Stimulated activated CD8-positive, alpha-beta memory T cell treated with anti-CD3 and anti-CD28 coated beads, Interleukin-2, amount 100 ng/mL, for 1 hour (primary cell): ENCODE data around the gene PRDM11.

ENCODE experiments used
- DNase-seq, 2 donors: peaks; one replicate each; pipeline ENCODE4 v3.0.0-alpha.2; 2020; ENCODE audit warnings: low read depth in 2 of 2

The PRDM11 gene

DNA sequence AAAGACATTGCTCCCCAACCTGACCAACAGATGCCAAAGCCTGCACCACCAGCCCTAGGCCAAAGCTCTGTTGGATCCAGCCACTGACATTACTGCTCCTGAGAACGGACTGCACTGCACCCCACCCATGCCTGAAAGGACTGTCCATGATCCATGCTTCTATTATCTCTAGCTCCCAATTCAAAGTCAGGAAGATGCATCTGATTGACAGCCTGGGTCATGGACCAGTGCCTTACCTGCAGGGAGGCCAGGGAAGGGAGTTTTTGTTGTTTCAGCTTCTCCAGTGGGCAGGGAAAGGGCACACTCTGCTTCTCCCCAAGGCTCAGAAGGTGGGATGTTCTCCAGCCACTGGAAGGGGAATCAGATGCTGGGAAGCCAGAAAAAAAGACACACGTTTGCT lies 4.8 kb upstream of the PRDM11 start:
- DNase-seq: no peak

DNA sequence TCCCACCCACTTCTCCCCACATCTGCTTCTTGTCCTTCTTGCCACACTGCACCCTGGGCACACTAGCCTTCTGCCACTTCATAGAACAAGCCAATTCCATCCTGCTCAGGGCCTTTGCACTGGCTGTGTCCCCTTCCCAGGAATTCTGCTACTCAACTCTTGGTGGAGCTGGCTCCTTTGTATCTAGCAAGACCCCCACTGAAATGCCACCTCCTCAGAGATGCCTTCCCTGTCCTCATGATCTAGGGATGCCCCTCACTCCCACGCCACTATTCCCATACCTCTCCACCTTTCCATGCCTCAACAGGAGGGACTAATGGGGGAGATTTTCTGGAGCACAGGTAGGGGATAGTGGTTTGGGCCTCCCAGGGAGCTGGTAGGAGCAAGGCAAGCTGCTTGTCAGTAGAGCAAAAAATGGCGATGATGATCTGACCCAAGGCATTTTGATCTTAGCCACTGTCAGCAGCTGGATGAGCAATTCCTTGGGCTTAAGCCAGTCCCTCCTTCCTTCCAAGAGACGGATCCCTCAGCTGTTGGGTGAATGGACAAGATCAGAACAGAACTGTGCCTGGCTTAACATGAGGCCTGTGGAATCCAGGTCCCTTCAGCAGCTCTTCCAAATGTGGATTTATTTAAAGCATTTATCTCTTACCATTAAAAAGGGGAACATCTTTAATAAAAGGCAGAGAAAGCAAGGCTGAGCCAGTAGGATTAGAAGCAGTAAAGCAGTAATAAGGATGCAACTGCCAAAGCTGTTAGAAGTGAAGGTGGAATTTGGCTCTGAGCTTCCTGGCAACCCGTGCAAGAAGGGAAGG lies 4.0 kb upstream of the PRDM11 start:
- DNase-seq: no peak

- no peak for DNase-seq
These were observed 2.9 kb upstream of the PRDM11 start for GRCh38 chr11:45143494-45143893.

- DNase-seq: no peak
These were observed 2.0 kb upstream of the PRDM11 start for GRCh38 chr11:45144126-45145082.

DNA sequence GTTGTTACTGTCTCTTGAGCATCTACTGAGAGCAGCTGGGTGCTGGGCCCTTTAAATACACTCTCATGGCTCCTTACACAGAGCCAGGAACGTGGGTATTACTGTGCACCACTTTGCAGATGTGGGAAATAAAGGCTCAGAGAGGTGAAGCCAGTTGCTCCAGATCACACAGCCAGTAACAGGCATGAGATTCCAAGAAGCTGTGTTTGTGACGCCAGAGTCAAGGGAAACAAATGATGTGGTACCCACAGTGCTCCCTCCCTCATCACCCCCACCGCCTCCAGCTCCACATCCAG lies 1.4 kb upstream of the PRDM11 start:
- no peak for DNase-seq

DNA sequence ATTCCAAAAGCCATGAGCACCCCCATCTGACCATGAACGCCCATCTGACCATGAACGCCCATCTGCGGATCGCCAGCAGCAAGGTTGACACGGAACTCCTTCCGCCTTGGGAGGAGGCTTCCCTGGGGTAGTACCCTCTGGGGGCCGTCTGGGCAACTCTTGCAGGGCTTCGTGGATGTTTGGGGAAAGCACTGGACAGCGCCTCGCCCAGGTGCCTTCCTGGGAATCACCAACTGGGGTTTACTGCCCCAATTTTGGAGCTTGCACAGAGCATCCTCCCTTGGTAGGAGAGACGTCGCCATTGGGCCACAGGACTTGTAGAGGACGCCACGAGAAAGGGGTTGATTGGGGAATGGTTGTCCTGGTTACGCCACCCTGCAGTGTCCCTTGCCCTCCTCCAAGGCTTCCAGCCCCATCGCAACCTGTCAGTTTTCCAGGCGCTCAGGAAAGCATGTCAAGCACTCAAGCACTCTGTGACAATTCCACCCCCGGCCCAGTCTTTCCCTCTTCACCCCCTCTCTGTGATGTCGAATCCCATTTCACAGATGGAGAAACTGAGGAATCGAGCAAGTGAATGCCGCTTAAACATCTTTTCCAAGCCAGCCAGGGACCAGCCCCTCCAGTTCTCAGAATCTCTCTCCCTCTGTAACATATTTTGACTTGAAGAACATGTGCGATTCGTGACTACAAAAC lies 914 bp upstream of the PRDM11 start:
- no peak for DNase-seq

DNA sequence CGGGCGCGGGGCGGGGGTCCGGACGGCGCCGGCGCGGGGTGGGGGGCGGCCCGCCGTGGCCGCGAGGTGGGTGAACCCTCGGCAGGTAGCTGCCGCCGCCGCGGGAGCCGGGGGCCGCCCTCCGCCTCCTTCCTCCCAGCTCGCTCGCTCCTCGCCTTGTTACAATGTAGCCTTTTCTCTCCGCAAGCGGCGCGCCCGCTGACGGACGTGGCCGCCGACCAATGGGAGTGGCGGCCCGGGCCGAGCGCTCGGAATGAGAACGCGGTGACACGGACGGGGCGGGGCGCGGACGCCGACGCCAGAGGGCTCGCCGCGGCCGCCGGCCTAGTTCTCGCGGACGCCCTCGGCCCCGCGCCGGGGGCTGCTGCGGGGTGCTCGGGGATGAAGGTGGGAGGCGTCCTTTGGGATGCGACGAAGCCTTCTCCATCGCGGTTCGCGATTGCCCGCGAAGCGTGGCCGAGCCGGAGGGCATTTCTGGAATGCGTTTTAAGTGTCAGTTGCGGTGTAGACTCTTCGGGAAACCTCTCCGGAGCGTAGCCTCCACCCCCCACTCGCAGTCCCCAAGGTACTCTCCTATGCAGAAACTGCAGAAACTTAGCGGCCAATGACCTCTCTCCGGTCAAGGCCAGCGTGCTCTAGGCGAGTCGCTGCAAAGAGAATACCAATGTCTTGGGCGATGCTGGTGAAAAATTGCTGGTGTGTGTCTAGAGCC lies 734 bp downstream of the PRDM11 start:
- DNase-seq: peak; percentile 85 to 88

DNA sequence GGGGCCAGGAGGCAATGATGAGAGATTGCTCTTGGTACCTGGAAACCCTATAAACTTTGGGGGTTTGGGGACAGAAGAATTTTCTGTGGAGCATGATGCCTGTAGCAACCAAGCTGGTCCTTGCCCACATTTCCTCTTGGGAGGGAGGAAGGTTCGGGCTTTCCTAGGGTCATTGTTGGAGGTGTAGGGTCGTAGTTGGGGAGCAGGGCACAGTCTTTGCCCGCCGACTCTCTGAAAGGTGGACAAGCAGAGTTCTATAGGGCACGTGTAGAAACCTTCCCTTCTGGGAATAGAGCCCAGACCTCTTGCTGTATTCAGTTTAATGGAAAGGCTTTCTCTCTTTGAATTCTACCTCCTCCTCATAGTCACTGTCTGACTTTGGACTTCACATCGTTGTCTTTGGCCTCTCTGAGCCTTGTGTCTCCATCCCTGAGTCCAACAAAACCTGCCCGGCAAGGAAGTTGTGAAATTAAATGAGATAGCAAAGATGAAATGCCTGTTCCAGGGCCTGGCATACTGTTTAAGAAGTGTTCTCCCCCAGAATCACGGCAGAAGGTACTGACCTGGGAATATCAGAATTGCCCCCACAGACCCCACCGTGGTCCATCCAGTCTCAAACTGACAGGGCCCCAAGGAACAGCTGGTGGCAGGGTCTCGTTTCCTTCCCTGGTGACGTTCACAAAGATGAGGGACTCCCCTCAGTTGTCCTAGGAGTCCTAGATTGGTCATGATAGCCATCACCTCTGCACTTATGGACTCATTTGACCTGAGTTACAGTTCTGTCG lies 1.6 kb downstream of the PRDM11 start:
- DNase-seq: no peak

DNA sequence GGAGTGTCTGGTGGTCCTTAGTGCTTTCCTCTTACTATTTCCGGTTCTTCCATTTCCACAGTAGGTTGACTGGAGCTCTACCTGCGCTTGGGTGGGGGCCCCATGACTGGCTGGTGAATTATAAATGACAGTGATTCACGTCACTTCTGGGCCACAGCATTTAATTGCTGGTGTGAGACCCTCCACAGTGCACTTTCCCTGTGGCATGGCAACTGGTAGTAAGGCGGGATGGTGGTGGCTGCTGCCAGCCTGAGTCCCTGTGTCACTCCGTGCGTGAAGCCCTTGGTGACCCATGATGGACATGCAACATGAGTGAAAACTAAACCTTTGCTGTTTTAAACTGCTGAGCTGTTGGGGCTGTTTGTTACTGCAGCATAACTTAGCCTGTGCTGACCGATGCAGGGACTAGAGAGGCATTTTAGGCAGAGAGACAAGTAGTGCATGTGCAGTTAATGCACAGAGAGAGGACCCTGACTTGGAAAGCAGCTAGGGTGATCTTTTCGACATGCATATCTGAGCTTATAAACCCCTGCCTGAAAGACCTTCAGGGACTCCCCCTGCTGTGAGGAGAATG lies 3.1 kb downstream of the PRDM11 start:
- DNase-seq: no peak

DNA sequence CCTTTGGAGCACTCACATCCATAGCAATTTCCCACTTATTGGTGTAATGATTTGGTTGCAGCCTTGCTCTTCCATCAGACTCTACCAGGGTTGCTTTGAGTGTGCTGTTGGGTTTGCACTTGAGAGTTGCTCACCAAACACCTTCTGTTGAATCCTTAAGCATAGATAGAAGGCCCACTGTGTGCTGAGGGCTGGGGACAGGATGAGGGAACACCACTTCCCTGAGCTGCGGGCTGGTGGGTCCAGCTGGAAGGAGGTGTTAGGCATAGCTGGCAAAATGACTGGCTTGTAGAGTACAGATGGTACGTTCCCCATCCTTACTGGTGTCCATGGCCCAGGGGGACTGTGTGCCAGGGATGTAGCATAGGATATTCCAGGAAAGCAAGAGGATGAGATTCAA lies 3.9 kb downstream of the PRDM11 start:
- DNase-seq: no peak

DNA sequence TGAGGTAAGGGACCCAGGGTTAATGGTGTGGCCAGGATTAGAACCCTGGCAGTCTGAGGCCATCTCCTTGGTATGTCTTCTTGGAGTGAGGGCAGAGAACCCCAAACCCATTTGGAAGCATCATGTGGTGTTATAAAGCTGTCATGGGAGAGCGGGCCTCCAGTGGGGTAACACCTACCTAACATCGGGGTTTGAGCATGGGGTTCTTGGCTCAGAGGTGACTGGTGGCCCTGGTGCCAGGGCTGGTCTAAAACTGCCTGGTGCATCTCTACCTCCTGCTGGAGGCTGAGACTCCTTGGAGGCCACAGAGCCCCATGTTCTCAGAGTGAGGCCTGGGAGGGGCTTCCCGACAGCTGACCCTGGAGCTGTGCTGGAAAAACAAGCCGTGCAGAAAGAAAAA lies 4.5 kb downstream of the PRDM11 start:
- DNase-seq: no peak

- no peak for DNase-seq
These were observed 5.0 kb downstream of the PRDM11 start for GRCh38 chr11:45151362-45151982.

DNA sequence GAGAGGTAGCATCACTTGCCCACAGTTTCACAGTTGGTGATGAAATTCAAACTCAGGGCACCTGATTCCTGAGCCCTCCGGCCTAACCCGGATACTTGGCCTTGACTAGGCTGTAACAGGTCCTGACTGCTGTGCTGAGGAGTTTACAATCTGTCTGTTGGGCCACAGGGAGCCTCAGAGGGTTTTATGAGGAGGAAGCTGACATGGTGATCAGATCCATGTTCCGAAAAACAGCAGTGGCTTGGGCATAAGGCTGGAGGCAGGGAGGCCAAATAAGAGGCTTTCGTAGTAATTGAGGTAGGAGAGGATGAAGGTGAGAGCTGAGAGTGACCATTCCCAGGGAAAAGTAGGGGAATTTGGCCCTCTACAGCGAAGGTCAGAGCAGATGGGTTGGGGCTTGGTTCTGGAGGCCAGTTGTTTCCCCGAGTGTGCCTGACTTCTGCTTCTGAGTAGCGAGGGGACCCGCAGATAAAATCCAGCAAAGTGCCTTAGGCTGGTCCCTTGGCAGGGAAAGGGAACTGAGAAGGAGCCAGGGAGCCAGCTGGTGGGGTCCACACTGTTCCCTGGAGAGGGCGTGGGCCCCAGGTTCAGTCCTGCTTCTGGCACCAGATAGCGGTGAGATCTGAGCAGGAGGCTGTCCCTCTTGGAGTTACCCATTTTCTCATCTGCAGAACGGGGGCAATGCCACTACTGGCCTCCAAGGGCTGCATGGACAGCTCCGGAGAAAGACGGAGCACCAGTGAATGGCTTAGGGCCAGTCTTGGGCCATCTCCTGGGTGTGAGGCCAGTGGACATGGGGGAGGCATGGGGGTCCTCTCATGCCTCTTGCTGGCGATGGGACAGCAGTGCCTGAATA lies 6.5 kb downstream of the PRDM11 start:
- DNase-seq: no peak

GRCh38 chr11:45154276-45154675 lies 7.8 kb downstream of the PRDM11 start:
- no peak for DNase-seq

DNA sequence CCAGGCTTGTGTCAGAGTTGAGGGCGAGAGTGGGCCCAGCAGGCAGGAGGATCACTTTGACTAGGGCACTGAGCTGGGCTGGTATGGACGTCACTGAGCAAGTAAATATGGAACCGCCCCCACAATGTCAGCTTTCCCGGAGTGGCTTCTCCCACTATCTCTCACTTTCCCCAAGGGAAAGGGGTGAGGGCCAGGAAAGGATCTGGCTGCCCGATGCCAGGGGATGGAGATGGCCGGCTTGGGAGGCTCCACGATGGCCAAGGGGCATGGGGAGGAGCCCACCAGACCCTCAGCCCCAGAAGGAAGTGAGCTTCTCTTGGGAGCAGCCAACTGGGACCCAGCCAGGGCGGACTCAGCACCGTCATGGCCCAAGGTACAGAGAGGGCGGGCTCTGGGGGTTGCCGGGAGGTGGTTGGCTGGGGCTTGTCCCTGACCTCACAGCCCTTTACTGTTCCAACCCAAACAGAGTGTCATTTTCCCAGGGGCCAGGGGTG lies 8.7 kb downstream of the PRDM11 start:
- DNase-seq: no peak

- DNase-seq: no peak
These were observed 9.3 kb downstream of the PRDM11 start for GRCh38 chr11:45155627-45156180.

GRCh38 chr11:45156201-45156600 lies 9.8 kb downstream of the PRDM11 start:
- DNase-seq: no peak

- DNase-seq: no peak
These were observed 10.3 kb downstream of the PRDM11 start for GRCh38 chr11:45156741-45157140.
